HEK293 (cell line): Measurements from ENCODE around the gene VILL.

Source experiments
- CTCF ChIA-PET: fragments of 350-600 bp; formaldehyde crosslinking; extraction: SDS; loops from one replicate; lab custom pipeline; 2021; ENCODE audit warnings: antibody characterized with exemption; lab: Yijun Ruan, JAX
- POLR2A ChIA-PET: fragments of 300-600 bp; formaldehyde crosslinking; extraction: SDS; loops from one replicate; lab custom pipeline; 2020; ENCODE audit warnings: antibody characterized with exemption, inconsistent platforms; lab: Yijun Ruan, JAX
- H3K27ac ChIP-seq: fragments of 200-500 bp; sonication (Bioruptor generic); 2 replicates; pipeline ENCODE4 v1.5.1; 2014; ENCODE audit warnings: low read depth, low read length, control low read depth, inconsistent platforms; ENCODE audit errors: extremely low read depth
- H3K36me3 ChIP-seq, 2 experiments: fragments of 200-500 bp in 1 of 2; sonication (Bioruptor generic) in 1 of 2; 1 replicate in 1 of 2; 2 replicates in 1 of 2; pipeline ENCODE4 v1.5.1; 2014 to 2017; ENCODE audit warnings: inconsistent platforms in 2 of 2, low read length in 2 of 2; ENCODE audit not compliant: control insufficient read depth in 2 of 2, insufficient read depth in 1 of 2
- H3K4me1 ChIP-seq: fragments of 200-500 bp; sonication (Bioruptor generic); 2 replicates; pipeline ENCODE4 v1.5.1; 2014; ENCODE audit warnings: mild to moderate bottlenecking, low read length, inconsistent platforms; ENCODE audit not compliant: control insufficient read depth, insufficient read depth
- H3K4me3 ChIP-seq: 2 replicates; pipeline ENCODE4 v1.5.1; 2011; ENCODE audit warnings: low read depth, mild to moderate bottlenecking, control low read depth, low read length, moderate library complexity
- H3K9me3 ChIP-seq: fragments of 200-500 bp; sonication (Bioruptor generic); 2 replicates; pipeline ENCODE4 v1.5.1; 2014; ENCODE audit warnings: low read depth, low read length, inconsistent platforms; ENCODE audit not compliant: control insufficient read depth, insufficient read depth
- REST ChIP-seq: fragments of 450-650 bp; formaldehyde crosslinking; IDR thresholded peaks from 2 replicates; pipeline ENCODE4 v1.5.1; 2016; ENCODE audit warnings: missing biosample characterization, missing genetic modification characterization
- SCRT2 ChIP-seq: fragments of 450-650 bp; formaldehyde crosslinking; IDR thresholded peaks from 2 replicates; pipeline ENCODE4 v1.5.1; 2016; ENCODE audit warnings: missing biosample characterization, missing genetic modification characterization
- ZBTB21 ChIP-seq: fragments of 450-650 bp; formaldehyde crosslinking; IDR thresholded peaks from 2 replicates; pipeline ENCODE4 v1.5.1; 2017; ENCODE audit warnings: missing biosample characterization, missing genetic modification characterization
- ZNF202 ChIP-seq: fragments of 450-650 bp; formaldehyde crosslinking; IDR thresholded peaks from 2 replicates; pipeline ENCODE4 v1.5.1; 2016; ENCODE audit warnings: missing biosample characterization, missing genetic modification characterization, borderline replicate concordance
- ZNF302 ChIP-seq: fragments of 450-650 bp; formaldehyde crosslinking; IDR thresholded peaks from 2 replicates; pipeline ENCODE4 v1.5.1; 2016; ENCODE audit warnings: missing biosample characterization, missing genetic modification characterization, low read depth
- ZNF362 ChIP-seq: fragments of 450-650 bp; formaldehyde crosslinking; IDR thresholded peaks from 2 replicates; pipeline ENCODE4 v1.5.1; 2016; ENCODE audit warnings: missing biosample characterization, missing genetic modification characterization
- ZNF433 ChIP-seq: fragments of 450-650 bp; formaldehyde crosslinking; IDR thresholded peaks from 2 replicates; pipeline ENCODE4 v1.5.1; 2016; ENCODE audit warnings: missing biosample characterization, missing genetic modification characterization, low read depth
- ZNF513 ChIP-seq: fragments of 450-650 bp; IDR thresholded peaks from 2 replicates; pipeline ENCODE4 v1.5.1; 2018; ENCODE audit warnings: missing biosample characterization, missing genetic modification characterization
- ZNF701 ChIP-seq: fragments of 450-650 bp; formaldehyde crosslinking; IDR thresholded peaks from 2 replicates; pipeline ENCODE4 v1.5.1; 2016; ENCODE audit warnings: missing biosample characterization, missing genetic modification characterization
- ZSCAN16 ChIP-seq: fragments of 450-650 bp; formaldehyde crosslinking; IDR thresholded peaks from 2 replicates; pipeline ENCODE4 v1.5.1; 2016; ENCODE audit warnings: missing biosample characterization, missing genetic modification characterization
- ZSCAN18 ChIP-seq: fragments of 450-650 bp; formaldehyde crosslinking; IDR thresholded peaks from 2 replicates; pipeline ENCODE4 v1.5.1; 2016; ENCODE audit warnings: missing biosample characterization, missing genetic modification characterization
- ZSCAN30 ChIP-seq: fragments of 450-650 bp; IDR thresholded peaks from 2 replicates; pipeline ENCODE4 v1.5.1; 2018; ENCODE audit warnings: missing biosample characterization, mild to moderate bottlenecking, missing genetic modification characterization, moderate library complexity

The VILL gene

GRCh38 chr3:37963016-37963415 lies 27.6 kb upstream of the VILL start:
- H3K36me3 ChIP-seq = no peaks in the 10 kb centered on the region
- H3K4me1 ChIP-seq = no peaks in the 10 kb centered on the region
- ChIA-PET POLR2A (no interaction called here), CTCF (interaction anchor here (0.7 to 8.1 kb wide), 3 partner anchors 11 to 409 kb away, joined by 3 to 164 read pairs (median 36); no protein-coding TSS in a partner anchor)
- no peak overlapping the region for H3K4me3 ChIP-seq
- no peaks in the 10 kb centered on the region for H3K9me3 ChIP-seq
- TF ChIP-seq ZNF701 (tag by site-specific recombination) (no peak), SCRT2 (tag by site-specific recombination) (0 out of 2 replicates have a peak, but pooled peaks have one; percentile 29)
- H3K27ac ChIP-seq = no peak overlapping the region

- H3K4me1 ChIP-seq = no peaks in the 10 kb centered on the region
- H3K4me3 ChIP-seq = no peak overlapping the region
- no peaks in the 10 kb centered on the region for H3K36me3 ChIP-seq
- no peak for TF ChIP-seq ZSCAN30 (tag by site-specific recombination)
- TF ChIP-seq ZNF362 (tag by site-specific recombination) = no peak
- no peak for TF ChIP-seq ZSCAN18 (tag by site-specific recombination)
- TF ChIP-seq ZBTB21 (tag by site-specific recombination) = no peak
- no peak for TF ChIP-seq REST (tag by site-specific recombination)
- TF ChIP-seq ZNF433 (tag by site-specific recombination) = no peak
- ChIA-PET POLR2A (no interaction called here), CTCF (interaction anchor here (0.5 to 8.1 kb wide), 3 partner anchors 11 to 272 kb away, joined by 3 to 164 read pairs (median 36); no protein-coding TSS in a partner anchor)
- H3K27ac ChIP-seq = no peak overlapping the region
- H3K9me3 ChIP-seq = no peaks in the 10 kb centered on the region
Measured at GRCh38 chr3:37963635-37964034, 27.0 kb upstream of the VILL start.

- ChIA-PET CTCF (interaction anchor here (0.9 to 8.1 kb wide), 3 partner anchors 10 to 110 kb away, joined by 3 to 164 read pairs (median 36); no protein-coding TSS in a partner anchor), POLR2A (no interaction called here)
- H3K4me3 ChIP-seq = no peak overlapping the region
- no peaks in the 10 kb centered on the region for H3K9me3 ChIP-seq
- no peaks in the 10 kb centered on the region for H3K36me3 ChIP-seq
- TF ChIP-seq ZNF302 (tag by site-specific recombination) = no peak
- no peak for TF ChIP-seq ZNF202
- TF ChIP-seq ZNF513 = no peak
- no peak for TF ChIP-seq ZSCAN16 (tag by site-specific recombination)
- no peaks in the 10 kb centered on the region for H3K4me1 ChIP-seq
- H3K27ac ChIP-seq = no peak overlapping the region
Measured at GRCh38 chr3:37964146-37964545, 26.4 kb upstream of the VILL start.
